ENCODE measurements around the gene CD79B. TPM values are rescaled to one million over a fixed set of nuclear protein-coding genes. Genes with fewer than 3 reads are reported as not detected.

CD79B gene
- 1.6 TPM in 1 of 2 replicates, not detected in the other for total RNA-seq (ENCODE audit: low replicate concordance)

GRCh38 chr17:63931981-63932561 is at the start of gene CD79B:
Gene CD79B, minus strand, starts transcription at chr17:63932331. Its CDS starts 70 bp downstream, at chr17:63932261.
- H3K27ac ChIP-seq, result no peak within 1 kb of the TSS
- H3K36me3 Mint-ChIP-seq, result no peaks in the 10 kb centered on the region
- H3K4me3 ChIP-seq, result no peak within 1 kb of the TSS
- H3K27me3 Mint-ChIP-seq (ENCODE audit: insufficient read depth, low read depth), result peaks cover 5% of the 10 kb centered on the region
- no peaks in the 10 kb centered on the region for H3K36me3 ChIP-seq
- H3K79me2 ChIP-seq (ENCODE audit: low read depth), result no peaks in the 10 kb centered on the region
- no peaks in the 10 kb centered on the region for H3K27me3 ChIP-seq
- peak within 1 kb of the TSS; percentile 57 for H2AFZ ChIP-seq (replicated peaks)
- H3F3A ChIP-seq (ENCODE audit: low read depth), result peaks cover 5% of the 10 kb centered on the region
- peaks cover 7% of the 10 kb centered on the region for H3K4me1 Mint-ChIP-seq
- no peak within 1 kb of the TSS for H3K4me3 Mint-ChIP-seq
- H4K20me1 ChIP-seq (ENCODE audit: low read depth), result no peaks in the 10 kb centered on the region
- no peak for DNase-seq (ENCODE audit: low spot score)
- no peaks in the 10 kb centered on the region for H3K4me1 ChIP-seq
- no peaks in the 10 kb centered on the region for H3K9me3 ChIP-seq (ENCODE audit: low read depth)
- no peaks in the 10 kb centered on the region for H3K9me3 Mint-ChIP-seq
- H3K27ac Mint-ChIP-seq, result peak within 1 kb of the TSS; percentile 83
- H3K4me2 ChIP-seq, result no peak within 1 kb of the TSS
- H3K9ac ChIP-seq, result no peak within 1 kb of the TSS
- TF ChIP-seq EZH2 (IDR thresholded peaks at IDR 0.05) (no peak), EZH2phosphoT487 (IDR thresholded peaks at IDR 0.05) (no peak)
- TF ChIP-seq, protein P1, sequence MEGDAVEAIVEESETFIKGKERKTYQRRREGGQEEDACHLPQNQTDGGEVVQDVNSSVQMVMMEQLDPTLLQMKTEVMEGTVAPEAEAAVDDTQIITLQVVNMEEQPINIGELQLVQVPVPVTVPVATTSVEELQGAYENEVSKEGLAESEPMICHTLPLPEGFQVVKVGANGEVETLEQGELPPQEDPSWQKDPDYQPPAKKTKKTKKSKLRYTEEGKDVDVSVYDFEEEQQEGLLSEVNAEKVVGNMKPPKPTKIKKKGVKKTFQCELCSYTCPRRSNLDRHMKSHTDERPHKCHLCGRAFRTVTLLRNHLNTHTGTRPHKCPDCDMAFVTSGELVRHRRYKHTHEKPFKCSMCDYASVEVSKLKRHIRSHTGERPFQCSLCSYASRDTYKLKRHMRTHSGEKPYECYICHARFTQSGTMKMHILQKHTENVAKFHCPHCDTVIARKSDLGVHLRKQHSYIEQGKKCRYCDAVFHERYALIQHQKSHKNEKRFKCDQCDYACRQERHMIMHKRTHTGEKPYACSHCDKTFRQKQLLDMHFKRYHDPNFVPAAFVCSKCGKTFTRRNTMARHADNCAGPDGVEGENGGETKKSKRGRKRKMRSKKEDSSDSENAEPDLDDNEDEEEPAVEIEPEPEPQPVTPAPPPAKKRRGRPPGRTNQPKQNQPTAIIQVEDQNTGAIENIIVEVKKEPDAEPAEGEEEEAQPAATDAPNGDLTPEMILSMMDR (IDR thresholded peaks at IDR 0.05), result no peak

GRCh38 chr17:63978272-63979200 is 46.4 kb upstream of the CD79B start:
- DNase-seq (ENCODE audit: low spot score), result no peak
- Mint-ChIP-seq H3K4me3 (no peak overlapping the region), H3K27ac (no peak overlapping the region), H3K4me1 (peaks cover 8% of the 10 kb centered on the region), H3K9me3 (peaks cover 15% of the 10 kb centered on the region), H3K36me3 (no peaks in the 10 kb centered on the region), H3K27me3 (ENCODE audit: insufficient read depth, low read depth) (peaks cover 7% of the 10 kb centered on the region)
- Histone ChIP-seq H3K36me3 (no peaks in the 10 kb centered on the region), H3K27me3 (no peaks in the 10 kb centered on the region), H3F3A (ENCODE audit: low read depth) (no peaks in the 10 kb centered on the region), H2AFZ (replicated peaks) (no peak overlapping the region), H3K4me3 (no peak overlapping the region), H4K20me1 (ENCODE audit: low read depth) (no peaks in the 10 kb centered on the region), H3K79me2 (ENCODE audit: low read depth) (no peaks in the 10 kb centered on the region), H3K9ac (no peak overlapping the region), H3K4me2 (no peak overlapping the region), H3K27ac (no peak overlapping the region), H3K9me3 (ENCODE audit: low read depth) (no peaks in the 10 kb centered on the region), H3K4me1 (no peaks in the 10 kb centered on the region)
- TF ChIP-seq EZH2phosphoT487 (IDR thresholded peaks at IDR 0.05), result no peak
- no peak for TF ChIP-seq EZH2 (IDR thresholded peaks at IDR 0.05)
- TF ChIP-seq, protein P1 (IDR thresholded peaks at IDR 0.05), result no peak

- no peaks in the 10 kb centered on the region for H3K9me3 ChIP-seq (ENCODE audit: low read depth)
- H3K4me2 ChIP-seq, result no peak overlapping the region
These were observed 44.6 kb upstream of the CD79B start for GRCh38 chr17:63976702-63977101.

More at GRCh38 chr17:63976702-63977101, 44.6 kb upstream of the CD79B start:
- Histone ChIP-seq H3K27ac (no peak overlapping the region), H3K4me1 (no peaks in the 10 kb centered on the region), H3K27me3 (no peaks in the 10 kb centered on the region), H3K79me2 (ENCODE audit: low read depth) (no peaks in the 10 kb centered on the region), H3K36me3 (no peaks in the 10 kb centered on the region), H4K20me1 (ENCODE audit: low read depth) (no peaks in the 10 kb centered on the region), H2AFZ (replicated peaks) (no peak overlapping the region), H3F3A (ENCODE audit: low read depth) (no peaks in the 10 kb centered on the region), H3K4me3 (no peak overlapping the region), H3K9ac (no peak overlapping the region)
- Mint-ChIP-seq H3K27ac (no peak overlapping the region), H3K36me3 (no peaks in the 10 kb centered on the region), H3K4me1 (peaks cover 12% of the 10 kb centered on the region), H3K27me3 (ENCODE audit: insufficient read depth, low read depth) (peaks cover 7% of the 10 kb centered on the region), H3K9me3 (peaks cover 4% of the 10 kb centered on the region), H3K4me3 (no peak overlapping the region)
- TF ChIP-seq EZH2phosphoT487 (IDR thresholded peaks at IDR 0.05) (no peak), EZH2 (IDR thresholded peaks at IDR 0.05) (no peak)
- TF ChIP-seq, protein P1 (IDR thresholded peaks at IDR 0.05), result no peak
- no peak for DNase-seq (ENCODE audit: low spot score)

Data from neural progenitor cell (in vitro differentiated cells).